Body of pancreas (tissue), 4 donors: ENCODE measurements around the gene TGM1. TPM values are rescaled to one million over a fixed set of nuclear protein-coding genes. Genes with fewer than 3 reads are reported as not detected.

Experiments
- ATAC-seq: fragments of 150-250 bp; one replicate; pipeline ENCODE4 v1.9.1; 2016
- DNase-seq, 4 donors: peaks; one replicate each; pipeline ENCODE4 v3.0.0-alpha.2; 2019
- H3K27ac ChIP-seq, 4 donors: fragments of 200-600 bp; sonication (generic); 1 replicate in 3 of 4; 2 replicates in 1 of 4; pipeline versions ENCODE4 v1.5.1 to v1.6.1; 2016 to 2019; ENCODE audit warnings: mild to moderate bottlenecking in 1 of 4, mixed read lengths in 1 of 4, moderate library complexity in 1 of 4
- H3K27me3 ChIP-seq, 2 donors: fragments of 200-600 bp; sonication (generic); one replicate each; pipeline ENCODE4 v1.6.0; 2016; ENCODE audit warnings: mild to moderate bottlenecking in 1 of 2
- H3K36me3 ChIP-seq, 2 donors: fragments of 200-600 bp; sonication (generic); replicated peaks in 1 of 2; 2 replicates each; pipeline ENCODE4 v1.5.1; 2016; ENCODE audit warnings: low read depth in 2 of 2; ENCODE audit not compliant: insufficient read depth in 1 of 2
- H3K4me1 ChIP-seq: fragments of 200-600 bp; sonication (generic); one replicate; pipeline ENCODE4 v1.6.0; 2016
- H3K4me3 ChIP-seq, 2 donors: fragments of 200-600 bp; sonication (generic); 1 replicate in 1 of 2; 2 replicates in 1 of 2; pipeline ENCODE4 v1.5.1; 2016 to 2019
- H3K9me3 ChIP-seq, 3 donors: fragments of 200-600 bp; sonication (generic); 1 replicate in 2 of 3; 2 replicates in 1 of 3; pipeline ENCODE4 v1.5.1; 2016
- CTCF ChIP-seq, 7 experiments: fragments of 450-650 bp in 4 of 7; fragments of 200-600 bp in 3 of 7; sonication (generic) in 3 of 7; IDR thresholded peaks; one replicate each; pipeline ENCODE4 v1.5.1; 2016 to 2019; ENCODE audit warnings: antibody characterized with exemption in 7 of 7
- POLR2A ChIP-seq, 3 donors: fragments of 450-650 bp; IDR thresholded peaks; one replicate each; pipeline ENCODE4 v1.6.1; 2016; ENCODE audit warnings: antibody characterized with exemption in 3 of 3, mild to moderate bottlenecking in 2 of 3
- WGBS, 2 donors: methylation state at CpG; one replicate each; pipeline ENCODE4 v1.1.5; 2017; 5-methylcytosine and 5-hydroxymethylcytosine counted together
- intact Hi-C: fragments of 100-400 bp; cut with DNase I; formaldehyde crosslinking; loops from one replicate; pipeline ENCODE4 v1.15.1; 2023
- total RNA-seq, 2 donors: library from RNA; depleted of rRNA; stranded (reverse); fragments of >200 nt; gene quantifications; one replicate each; pipeline ENCODE4 v1.1.0, GENCODE V29; 2016

TGM1 gene
- total RNA-seq, 2 donors from 2014 or later = 2.9 to 13.8 TPM

- DNase-seq (no peak), ATAC-seq (no peak)
- intact Hi-C loops = loop anchor here (5.0 kb wide), 1 partner anchor 35 kb away; no protein-coding TSS in a partner anchor
- WGBS, 2 donors = 90 to 97% methylated on average over 4 to 5 of the region's 5 CpGs
- Histone ChIP-seq H3K9me3 (no peaks in the 10 kb centered on the region), H3K4me1 (no peaks in the 10 kb centered on the region), H3K27ac (no peak overlapping the region), H3K36me3 (peaks cover 0 to 6% of the 10 kb centered on the region in 2 donors), H3K27me3 (no peaks in the 10 kb centered on the region), H3K4me3 (no peak overlapping the region)
- TF ChIP-seq POLR2A (IDR thresholded peaks at IDR 0.05) (no peak), CTCF (IDR thresholded peaks at IDR 0.05) (no peak)
Observed at GRCh38 chr14:24286996-24287395, 24.0 kb upstream of the TGM1 start.

- 73 to 74% methylated on average over 4 of the region's 4 CpGs for WGBS, 2 donors
- no peak for ATAC-seq
Observed at GRCh38 chr14:24285351-24285750, 22.4 kb upstream of the TGM1 start.

GRCh38 chr14:24284501-24285035, 21.6 kb upstream of the TGM1 start:
- DNase-seq (no peak), ATAC-seq (no peak)
- intact Hi-C loops = loop anchor here (5.0 kb wide), 1 partner anchor 32 kb away; no protein-coding TSS in a partner anchor
- H3K4me1 ChIP-seq = peaks cover under 1% of the 10 kb centered on the region
- H3K36me3 ChIP-seq = no peaks in the 10 kb centered on the region
- H3K4me3 ChIP-seq = no peak overlapping the region
- H3K27me3 ChIP-seq = no peaks in the 10 kb centered on the region
- no peak overlapping the region for H3K27ac ChIP-seq
- no peaks in the 10 kb centered on the region for H3K9me3 ChIP-seq
- WGBS, 2 donors = 72 to 77% methylated on average over 11 of the region's 11 CpGs
- TF ChIP-seq CTCF (IDR thresholded peaks at IDR 0.05) (no peak), POLR2A (IDR thresholded peaks at IDR 0.05) (no peak)

More at GRCh38 chr14:24285351-24285750, 22.4 kb upstream of the TGM1 start:
- Histone ChIP-seq H3K36me3 (no peaks in the 10 kb centered on the region), H3K27ac (no peak overlapping the region), H3K9me3 (no peaks in the 10 kb centered on the region), H3K27me3 (no peaks in the 10 kb centered on the region), H3K4me1 (no peaks in the 10 kb centered on the region), H3K4me3 (no peak overlapping the region)
- intact Hi-C loops = loop anchor here (5.0 kb wide), 1 partner anchor 33 kb away; no protein-coding TSS in a partner anchor
- no peak for TF ChIP-seq CTCF (IDR thresholded peaks at IDR 0.05)
- TF ChIP-seq POLR2A (IDR thresholded peaks at IDR 0.05) = no peak
- DNase-seq = no peak

- Histone ChIP-seq H3K9me3 (no peaks in the 10 kb centered on the region), H3K4me3 (no peak overlapping the region), H3K36me3 (no peaks in the 10 kb centered on the region), H3K27ac (no peak overlapping the region), H3K27me3 (no peaks in the 10 kb centered on the region), H3K4me1 (peaks cover 7% of the 10 kb centered on the region)
- no peak for ATAC-seq
- no peak for DNase-seq
- intact Hi-C loops = no loop called here
- 89 to 94% methylated on average over 5 of the region's 5 CpGs for WGBS, 2 donors
- no peak for TF ChIP-seq CTCF (IDR thresholded peaks at IDR 0.05)
- TF ChIP-seq POLR2A (IDR thresholded peaks at IDR 0.05) = no peak
Observed at GRCh38 chr14:24283796-24284460, 21.0 kb upstream of the TGM1 start.
